H1 (cell line): ENCODE data around the gene C20orf144. TPM values are rescaled to one million over a fixed set of nuclear protein-coding genes. Genes with fewer than 3 reads are reported as not detected.

ENCODE experiments used
- KDM1A ChIP-seq: fragments of 200-600, 300-600 bp; sonication (generic); IDR thresholded peaks from 2 replicates; pipeline ENCODE4 v1.7.1; 2016; ENCODE audit warnings: mild to moderate bottlenecking, low read length, borderline replicate concordance
- MAFK ChIP-seq: IDR thresholded peaks from 2 replicates; pipeline ENCODE4 v1.6.1; 2012; ENCODE audit warnings: low read depth, mild to moderate bottlenecking, improper control_type of control experiment, low read length
- polyA plus RNA-seq, 7 experiments: library from polyadenylated mRNA; depleted of rRNA in 3 of 7; stranded (reverse) in 5 of 7; unstranded in 2 of 7; fragments of >200 nt in 5 of 7; fragments of 200-250 nt in 2 of 7; gene quantifications; 1 replicate in 5 of 7; 2 replicates in 1 of 7; 4 replicates in 1 of 7; pipeline versions ENCODE4 v1.2.1 to v1.2.3, GENCODE V29; 2011 to 2013; ENCODE audit warnings: missing spikeins in 2 of 7, mixed read lengths in 2 of 7
- total RNA-seq: library from RNA; stranded (reverse); fragmentation: NEBNext Ultra II Directional; extraction: Animal tissue kit (Norgen Biotek cat#: 25700); gene quantifications from 2 replicates; pipeline ENCODE4 v1.2.1, GENCODE V29; 2021

The C20orf144 gene
- total and polyA plus RNA-seq, 2 of the 8 experiments (the other 6 are each of a cell fraction or from before 2014, with no cell fraction given): 0.21 to 0.24 TPM

- TF ChIP-seq KDM1A (no peak), MAFK (no peak)
- TF ChIP-seq, all 59 proteins: peak for 0
These were observed 49.3 kb downstream of the C20orf144 start (continued) for GRCh38 chr20:33711446-33711738.

Other genes starting within 250 kb of the C20orf144 start
- 4.5 and 5.5 TPM in 2 replicates for gene SNTA1, start 218.6 kb upstream of the C20orf144 start, total RNA-seq
- 8.0 and 9.0 TPM in 2 replicates for gene SNTA1, start 218.6 kb upstream of the C20orf144 start, polyA plus RNA-seq (2011; rRNA removed)
- 11.0 and 12.9 TPM in 2 replicates for gene CBFA2T2, start 172.2 kb upstream of the C20orf144 start, total RNA-seq
- 11.6 and 17.1 TPM in 2 replicates for gene CBFA2T2, start 172.2 kb upstream of the C20orf144 start, polyA plus RNA-seq (2011; rRNA removed)
- not detected in 2 replicates for gene ACTL10, start 4.6 kb downstream of the C20orf144 start, total RNA-seq
- 0.20 and 0.26 TPM in 2 replicates for gene ACTL10, start 4.6 kb downstream of the C20orf144 start, polyA plus RNA-seq (2011; rRNA removed)
- 19.7 and 20.5 TPM in 2 replicates for gene NECAB3, start 12.1 kb downstream of the C20orf144 start, total RNA-seq
- gene NECAB3, start 12.1 kb downstream of the C20orf144 start, polyA plus RNA-seq (2011; rRNA removed): 46.2 and 72.6 TPM in 2 replicates
- gene E2F1, start 24.1 kb downstream of the C20orf144 start, total RNA-seq: 35.3 and 35.8 TPM in 2 replicates
- gene E2F1, start 24.1 kb downstream of the C20orf144 start, polyA plus RNA-seq (2011; rRNA removed): 33.4 and 56.3 TPM in 2 replicates
- gene PXMP4, start 58.0 kb downstream of the C20orf144 start, total RNA-seq: 3.3 and 4.1 TPM in 2 replicates
- gene PXMP4, start 58.0 kb downstream of the C20orf144 start, polyA plus RNA-seq (2011; rRNA removed): 3.4 and 5.5 TPM in 2 replicates
- gene ZNF341, start 69.7 kb downstream of the C20orf144 start, total RNA-seq: 6.3 and 6.4 TPM in 2 replicates
- 5.8 and 7.0 TPM in 2 replicates for gene ZNF341, start 69.7 kb downstream of the C20orf144 start, polyA plus RNA-seq (2011; rRNA removed)
- 66.3 and 67.8 TPM in 2 replicates for gene CHMP4B, start 149.0 kb downstream of the C20orf144 start, total RNA-seq
- 36.6 and 38.6 TPM in 2 replicates for gene CHMP4B, start 149.0 kb downstream of the C20orf144 start, polyA plus RNA-seq (2011; rRNA removed)